GM21360 (cell line): Measurements from ENCODE around the gene SIK2.
"Not testable (repeated sequence)": the region's sequence is repeated elsewhere in the genome, so short reads cannot be mapped to it uniquely, and the experiment has no call there.

Source experiments
- ATAC-seq: cut with Tn5 transposase; IDR thresholded peaks from one replicate; pipeline ENCODE4 v1.9.1; 2021; ENCODE audit warnings: mild to moderate bottlenecking, moderate library complexity; ENCODE audit not compliant: unreplicated experiment

The SIK2 gene

DNA sequence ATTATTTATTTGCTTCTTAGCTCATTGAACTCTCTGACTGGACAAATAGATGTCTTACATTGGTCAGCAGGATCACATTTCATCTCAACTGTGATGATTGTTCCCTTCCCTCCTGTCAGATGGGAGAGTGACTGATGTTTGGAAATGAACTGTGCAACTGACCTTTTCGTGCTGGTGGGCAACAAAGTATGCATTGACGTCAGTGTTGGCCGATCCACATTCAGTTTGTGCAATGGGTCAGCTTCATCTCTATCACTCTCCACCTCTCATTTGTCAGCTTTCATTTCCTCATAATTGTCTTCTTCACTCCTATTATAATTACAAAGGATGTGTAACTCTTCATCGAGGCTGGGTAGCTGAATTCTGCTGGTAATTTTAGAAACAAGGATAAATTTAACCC, 92.6 kb downstream of the SIK2 start:
- no peak for ATAC-seq

GRCh38 chr11:111696556-111696955, 94.3 kb downstream of the SIK2 start:
- ATAC-seq: no peak

GRCh38 chr11:111697933-111698371, 95.7 kb downstream of the SIK2 start:
- peak; percentile 58 for ATAC-seq

GRCh38 chr11:111698852-111699559, 96.8 kb downstream of the SIK2 start:
- no peak for ATAC-seq

- no peak for ATAC-seq
Observed at GRCh38 chr11:111699579-111700156, 97.4 kb downstream of the SIK2 start.

- ATAC-seq: no peak
Observed at GRCh38 chr11:111700162-111700561, 97.9 kb downstream of the SIK2 start.

GRCh38 chr11:111702623-111703022, 100.4 kb downstream of the SIK2 start:
- no peak for ATAC-seq

- ATAC-seq: no peak
Observed at GRCh38 chr11:111703576-111703975, 101.3 kb downstream of the SIK2 start.

- ATAC-seq: no peak
Observed at GRCh38 chr11:111707039-111707690, 104.9 kb downstream of the SIK2 start.

DNA sequence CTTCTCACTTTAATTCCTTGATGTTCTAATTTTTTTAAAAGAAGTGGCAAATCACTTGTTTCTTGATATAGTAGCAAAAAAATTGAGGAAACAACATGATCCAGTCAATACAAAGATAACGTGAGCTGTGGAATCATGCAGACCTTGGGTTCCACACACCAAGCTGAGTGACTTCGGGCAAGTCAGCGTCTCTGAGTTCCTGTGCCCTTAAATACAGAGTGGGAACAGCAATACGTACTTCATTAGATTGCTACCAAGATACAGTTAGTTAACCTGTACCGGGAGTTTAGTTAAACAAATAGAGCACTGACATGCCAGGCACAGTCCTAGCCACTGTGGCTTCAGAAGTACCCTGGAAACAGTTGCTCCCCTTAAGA, 105.4 kb downstream of the SIK2 start:
- ATAC-seq: no peak

DNA sequence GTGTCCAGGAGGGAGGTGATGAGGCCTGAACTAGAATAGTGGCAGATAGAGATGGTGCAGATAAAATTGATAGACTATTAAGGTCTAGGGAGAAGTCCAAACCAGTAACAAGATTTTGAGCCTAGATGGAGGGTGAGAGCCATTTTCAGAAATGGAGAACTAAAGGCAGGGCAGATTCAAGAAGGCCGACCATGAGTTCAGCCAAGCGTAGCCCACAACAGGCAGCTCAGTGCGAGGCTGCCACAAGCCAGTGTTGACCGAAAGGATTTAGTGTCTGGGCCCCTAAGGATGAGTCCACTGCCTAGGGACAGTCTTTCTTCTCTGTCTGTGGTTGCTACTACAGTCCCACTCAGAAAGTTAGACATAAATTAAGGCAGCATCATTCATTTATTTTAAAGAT, 112.3 kb downstream of the SIK2 start:
- no peak for ATAC-seq

GRCh38 chr11:111715142-111715816, 113.0 kb downstream of the SIK2 start:
- ATAC-seq: no peak

- not testable (repeated sequence) for ATAC-seq
Observed at GRCh38 chr11:111717660-111718059, 115.4 kb downstream of the SIK2 start.

DNA sequence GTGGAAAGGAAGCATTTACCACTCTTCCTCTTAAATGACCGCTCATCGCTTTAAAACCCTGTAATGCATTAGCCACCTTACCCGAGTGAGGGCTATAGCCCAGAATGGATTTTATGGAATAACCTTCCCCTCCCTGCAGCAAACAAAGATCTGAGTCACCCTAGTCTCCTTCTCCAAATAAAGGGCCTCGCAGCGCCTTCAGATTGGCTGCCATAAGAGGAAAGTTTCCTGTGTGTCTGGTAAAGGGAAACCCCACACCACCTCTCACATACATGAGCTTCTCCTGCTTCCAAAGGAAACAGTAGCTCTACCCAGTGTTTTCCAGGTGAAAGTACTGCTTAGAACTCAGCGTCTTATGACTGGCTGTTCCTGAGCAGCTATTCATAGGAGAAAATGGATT, 116.2 kb downstream of the SIK2 start:
- ATAC-seq: no peak

- ATAC-seq: no peak
Observed at GRCh38 chr11:111718859-111719258, 116.6 kb downstream of the SIK2 start.

DNA sequence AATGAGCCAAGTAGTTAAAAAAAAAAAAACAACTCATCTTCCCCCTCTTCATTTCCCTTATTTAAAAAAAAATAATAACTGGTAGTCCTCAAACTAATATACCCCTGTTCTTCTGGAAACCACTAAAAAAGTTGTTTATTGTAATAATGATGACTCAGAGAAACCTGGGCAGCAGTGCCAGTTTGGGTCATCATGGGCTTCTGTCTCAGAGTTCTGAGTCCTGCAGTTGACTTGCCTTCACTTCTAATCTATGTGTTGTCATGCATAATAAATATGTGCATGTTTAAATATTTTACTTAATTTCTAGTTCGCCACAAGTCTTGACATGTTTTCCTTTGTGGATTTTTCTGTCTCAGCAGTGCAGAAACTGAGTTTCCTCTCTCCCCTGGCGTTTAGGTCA, 117.1 kb downstream of the SIK2 start:
- no peak for ATAC-seq

GRCh38 chr11:111720801-111721494, 118.7 kb downstream of the SIK2 start:
- no peak for ATAC-seq

DNA sequence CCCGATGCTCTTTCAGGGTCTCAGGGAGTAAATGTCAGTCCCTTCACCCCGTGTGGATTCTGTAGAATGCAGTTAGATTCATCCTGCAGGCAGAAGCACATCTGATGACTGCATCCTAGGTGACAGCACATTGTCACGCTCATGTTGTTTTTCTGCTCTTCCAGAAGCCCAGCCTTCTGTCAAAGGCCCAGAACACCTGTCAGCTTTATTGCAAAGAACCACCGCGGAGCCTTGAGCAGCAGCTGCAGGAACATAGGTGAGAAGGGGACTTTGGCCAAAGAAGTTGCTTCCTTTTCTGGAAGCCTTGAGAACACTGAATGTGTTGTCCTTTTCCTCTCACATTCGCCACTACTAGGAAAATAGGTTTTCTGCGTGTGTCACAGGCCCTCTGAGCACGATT, 120.3 kb downstream of the SIK2 start:
- no peak for ATAC-seq

DNA sequence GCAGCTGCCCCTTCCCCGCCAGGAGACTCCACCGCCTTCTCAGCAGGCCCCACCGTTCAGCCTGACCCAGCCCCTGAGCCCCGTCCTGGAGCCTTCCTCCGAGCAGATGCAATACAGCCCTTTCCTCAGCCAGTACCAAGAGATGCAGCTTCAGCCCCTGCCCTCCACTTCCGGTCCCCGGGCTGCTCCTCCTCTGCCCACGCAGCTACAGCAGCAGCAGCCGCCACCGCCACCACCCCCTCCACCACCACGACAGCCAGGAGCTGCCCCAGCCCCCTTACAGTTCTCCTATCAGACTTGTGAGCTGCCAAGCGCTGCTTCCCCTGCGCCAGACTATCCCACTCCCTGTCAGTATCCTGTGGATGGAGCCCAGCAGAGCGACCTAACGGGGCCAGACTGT, 121.3 kb downstream of the SIK2 start:
- ATAC-seq: no peak

GRCh38 chr11:111724615-111725129, 122.4 kb downstream of the SIK2 start:
- no peak for ATAC-seq

- ATAC-seq: no peak
Observed at GRCh38 chr11:111725621-111726020, 123.4 kb downstream of the SIK2 start.
